Stromal cell of bone marrow (primary cell): ENCODE results near the gene EGFR.
A peak's percentile ranks its signal among the peaks of the same experiment; 100 is the strongest.

Source experiments
- DNase-seq: peaks from one replicate; pipeline ENCODE4 v3.0.0-alpha.2; 2012; ENCODE audit warnings: low read depth

EGFR gene

DNA sequence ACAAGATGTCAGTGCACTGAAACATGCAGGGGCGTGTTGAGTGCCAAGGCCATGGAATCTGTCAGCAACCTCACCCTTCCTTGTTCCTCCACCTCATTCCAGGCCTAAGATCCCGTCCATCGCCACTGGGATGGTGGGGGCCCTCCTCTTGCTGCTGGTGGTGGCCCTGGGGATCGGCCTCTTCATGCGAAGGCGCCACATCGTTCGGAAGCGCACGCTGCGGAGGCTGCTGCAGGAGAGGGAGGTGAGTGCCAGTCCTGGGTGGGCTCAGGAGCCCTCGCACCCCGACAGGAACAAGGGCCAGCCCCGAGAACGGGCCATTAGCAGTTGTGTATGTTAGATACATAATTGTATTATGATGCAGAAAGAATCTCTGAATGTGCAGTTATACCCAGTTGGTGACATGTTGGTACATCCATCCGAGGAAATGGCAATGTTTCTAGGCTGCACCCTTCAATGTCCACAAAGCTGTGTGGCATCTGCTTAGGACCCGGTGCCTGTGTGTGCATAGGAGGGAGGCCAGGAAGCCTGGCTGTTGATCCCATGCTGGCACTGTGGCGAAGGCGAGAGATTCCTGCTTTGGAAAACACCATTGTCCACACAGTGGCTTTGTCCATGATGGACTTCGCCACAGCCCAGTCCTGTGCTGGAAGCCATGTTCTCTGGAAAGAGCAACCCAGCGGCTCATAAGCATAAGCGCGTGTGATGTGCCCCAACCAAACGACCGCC, 154.2 kb downstream of the EGFR start:
- no peak for DNase-seq

DNA sequence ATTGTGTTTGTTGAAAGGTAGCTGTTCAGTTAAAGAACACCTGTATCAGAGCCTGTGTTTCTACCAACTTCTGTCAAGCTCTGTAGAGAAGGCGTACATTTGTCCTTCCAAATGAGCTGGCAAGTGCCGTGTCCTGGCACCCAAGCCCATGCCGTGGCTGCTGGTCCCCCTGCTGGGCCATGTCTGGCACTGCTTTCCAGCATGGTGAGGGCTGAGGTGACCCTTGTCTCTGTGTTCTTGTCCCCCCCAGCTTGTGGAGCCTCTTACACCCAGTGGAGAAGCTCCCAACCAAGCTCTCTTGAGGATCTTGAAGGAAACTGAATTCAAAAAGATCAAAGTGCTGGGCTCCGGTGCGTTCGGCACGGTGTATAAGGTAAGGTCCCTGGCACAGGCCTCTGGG, 154.9 kb downstream of the EGFR start:
- DNase-seq = no peak

DNA sequence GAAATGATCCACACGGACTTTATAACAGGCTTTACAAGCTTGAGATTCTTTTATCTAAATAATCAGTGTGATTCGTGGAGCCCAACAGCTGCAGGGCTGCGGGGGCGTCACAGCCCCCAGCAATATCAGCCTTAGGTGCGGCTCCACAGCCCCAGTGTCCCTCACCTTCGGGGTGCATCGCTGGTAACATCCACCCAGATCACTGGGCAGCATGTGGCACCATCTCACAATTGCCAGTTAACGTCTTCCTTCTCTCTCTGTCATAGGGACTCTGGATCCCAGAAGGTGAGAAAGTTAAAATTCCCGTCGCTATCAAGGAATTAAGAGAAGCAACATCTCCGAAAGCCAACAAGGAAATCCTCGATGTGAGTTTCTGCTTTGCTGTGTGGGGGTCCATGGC, 155.6 kb downstream of the EGFR start:
- no peak for DNase-seq

DNA sequence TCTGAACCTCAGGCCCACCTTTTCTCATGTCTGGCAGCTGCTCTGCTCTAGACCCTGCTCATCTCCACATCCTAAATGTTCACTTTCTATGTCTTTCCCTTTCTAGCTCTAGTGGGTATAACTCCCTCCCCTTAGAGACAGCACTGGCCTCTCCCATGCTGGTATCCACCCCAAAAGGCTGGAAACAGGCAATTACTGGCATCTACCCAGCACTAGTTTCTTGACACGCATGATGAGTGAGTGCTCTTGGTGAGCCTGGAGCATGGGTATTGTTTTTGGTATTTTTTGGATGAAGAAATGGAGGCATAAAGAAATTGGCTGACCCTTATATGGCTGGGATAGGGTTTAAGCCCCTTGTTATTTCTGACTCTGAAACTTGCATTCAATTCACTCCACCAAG, 156.0 kb downstream of the EGFR start:
- no peak for DNase-seq

DNA sequence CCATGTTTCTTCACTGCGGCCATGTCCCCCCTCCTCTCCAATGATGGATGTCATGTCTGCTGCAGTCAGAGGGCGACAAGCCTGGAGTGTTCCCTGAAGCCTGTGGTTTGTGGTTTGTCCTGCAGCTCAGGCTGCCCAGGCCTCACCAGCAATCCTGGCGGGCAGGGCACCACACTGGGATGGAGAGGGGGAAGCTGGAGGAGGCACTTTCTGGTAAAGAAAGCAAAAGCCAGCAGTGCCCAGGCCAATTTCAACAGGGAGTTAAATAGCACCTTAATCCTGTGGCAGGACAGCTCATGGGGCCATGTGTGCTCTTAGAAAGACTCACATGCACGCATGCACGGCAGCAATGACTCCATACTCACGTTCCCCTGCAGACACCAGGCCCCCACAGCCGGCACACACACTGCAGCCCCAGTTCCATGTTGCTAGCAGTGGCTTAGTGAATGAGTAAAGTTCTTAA, 158.3 kb downstream of the EGFR start:
- DNase-seq = peak; percentile 36

DNA sequence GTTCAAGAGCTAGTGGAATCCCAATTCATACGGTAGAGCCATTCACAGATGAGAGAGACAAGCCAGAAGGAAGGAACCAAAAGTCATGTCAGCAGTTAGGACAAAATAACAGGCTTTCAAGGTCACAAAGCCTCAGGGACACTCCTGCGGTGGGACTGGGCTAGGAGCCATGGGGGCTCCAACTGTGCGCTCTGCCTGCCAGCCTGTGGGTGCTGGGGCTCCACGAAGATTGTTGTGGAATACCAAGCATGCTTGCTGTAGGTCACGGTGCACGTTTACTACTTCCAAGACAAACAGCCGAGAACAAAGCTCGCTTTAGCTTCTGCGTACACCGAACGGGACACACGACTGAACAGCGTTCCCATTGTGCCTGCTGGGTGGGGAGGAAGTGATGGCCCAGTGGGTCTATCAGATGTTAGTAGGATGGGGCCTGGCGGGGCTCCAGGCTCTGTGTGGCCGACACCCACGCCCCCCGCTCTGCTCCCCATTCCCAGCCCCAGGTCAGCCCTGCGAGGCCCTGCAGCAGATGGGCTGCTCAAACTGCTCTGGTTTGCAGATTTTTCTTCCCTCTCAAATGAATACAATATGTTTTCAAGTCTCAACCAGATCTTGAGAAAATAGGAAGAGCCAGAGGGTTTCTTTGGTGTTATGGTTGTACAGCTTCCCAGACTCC, 158.9 kb downstream of the EGFR start:
- peak; percentile 39 for DNase-seq

DNA sequence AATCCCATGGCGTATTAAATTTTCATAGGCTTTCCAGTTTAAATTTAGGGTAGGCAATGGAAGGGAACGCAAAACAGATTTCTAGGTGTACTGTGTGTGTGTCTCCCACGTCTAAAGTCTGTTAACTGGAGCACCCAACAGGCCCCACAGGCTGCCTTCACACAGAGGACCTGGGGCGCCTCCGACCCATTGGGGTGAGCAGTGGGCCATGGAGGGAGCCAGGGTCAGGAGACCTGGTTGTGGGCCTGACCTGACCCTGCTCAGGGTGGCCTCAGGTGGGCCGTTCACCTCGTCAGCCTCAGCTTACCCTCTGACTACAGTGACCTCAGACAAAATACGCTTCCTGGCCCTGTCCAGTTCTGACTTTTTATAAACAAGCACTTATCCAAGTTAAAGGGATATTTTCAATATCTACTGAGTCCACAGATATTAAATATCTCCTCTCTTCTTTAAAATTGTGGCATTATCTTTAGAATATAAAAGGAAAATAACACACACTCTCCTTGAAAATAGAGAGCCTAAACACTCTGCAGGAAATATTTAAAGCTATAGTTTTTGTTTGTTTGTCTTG, 159.6 kb downstream of the EGFR start:
- no peak for DNase-seq

DNA sequence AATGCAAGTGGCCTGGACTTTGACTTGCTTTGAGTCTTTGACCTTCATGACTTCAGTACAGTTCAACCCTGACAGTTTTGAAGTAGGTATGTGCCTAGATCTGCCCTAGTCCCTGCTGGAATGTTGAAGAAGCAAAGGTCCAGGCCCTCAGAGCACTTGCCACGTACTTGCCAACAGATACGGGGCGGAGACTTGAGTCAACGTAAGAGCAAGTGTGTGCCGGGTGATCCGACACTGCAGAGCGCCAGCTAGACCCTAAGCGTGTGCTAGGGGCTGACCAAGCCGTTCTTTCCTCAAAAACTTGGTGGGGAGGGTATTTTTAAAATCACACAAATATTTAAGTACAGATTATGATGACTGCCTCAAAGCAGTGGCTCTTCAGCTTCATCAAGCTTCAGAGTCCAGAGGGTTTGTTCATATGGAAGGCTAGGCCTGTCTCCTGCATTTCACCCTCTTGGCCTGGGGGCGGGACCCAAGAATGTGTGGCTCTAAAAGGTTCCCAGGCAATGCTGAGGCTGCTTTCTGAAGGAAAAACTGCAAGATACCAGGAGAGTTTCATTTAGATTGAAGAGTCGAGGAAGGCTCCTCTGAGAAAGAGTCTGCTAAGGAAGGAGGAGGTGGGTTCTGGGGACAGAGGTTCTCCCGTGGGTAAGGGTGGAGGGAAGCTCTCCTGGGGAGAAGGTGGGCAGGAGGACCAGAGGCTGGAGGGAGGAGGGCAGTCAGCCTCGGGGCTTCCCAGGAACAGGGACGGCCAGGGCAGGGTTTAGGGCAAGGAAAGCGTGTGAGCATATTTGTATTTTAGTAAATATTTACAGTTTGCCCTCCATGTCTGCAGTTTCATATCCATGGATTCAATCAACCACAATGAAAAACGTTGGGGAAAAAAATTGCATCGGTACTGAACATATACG, 160.3 kb downstream of the EGFR start:
- DNase-seq = no peak

DNA sequence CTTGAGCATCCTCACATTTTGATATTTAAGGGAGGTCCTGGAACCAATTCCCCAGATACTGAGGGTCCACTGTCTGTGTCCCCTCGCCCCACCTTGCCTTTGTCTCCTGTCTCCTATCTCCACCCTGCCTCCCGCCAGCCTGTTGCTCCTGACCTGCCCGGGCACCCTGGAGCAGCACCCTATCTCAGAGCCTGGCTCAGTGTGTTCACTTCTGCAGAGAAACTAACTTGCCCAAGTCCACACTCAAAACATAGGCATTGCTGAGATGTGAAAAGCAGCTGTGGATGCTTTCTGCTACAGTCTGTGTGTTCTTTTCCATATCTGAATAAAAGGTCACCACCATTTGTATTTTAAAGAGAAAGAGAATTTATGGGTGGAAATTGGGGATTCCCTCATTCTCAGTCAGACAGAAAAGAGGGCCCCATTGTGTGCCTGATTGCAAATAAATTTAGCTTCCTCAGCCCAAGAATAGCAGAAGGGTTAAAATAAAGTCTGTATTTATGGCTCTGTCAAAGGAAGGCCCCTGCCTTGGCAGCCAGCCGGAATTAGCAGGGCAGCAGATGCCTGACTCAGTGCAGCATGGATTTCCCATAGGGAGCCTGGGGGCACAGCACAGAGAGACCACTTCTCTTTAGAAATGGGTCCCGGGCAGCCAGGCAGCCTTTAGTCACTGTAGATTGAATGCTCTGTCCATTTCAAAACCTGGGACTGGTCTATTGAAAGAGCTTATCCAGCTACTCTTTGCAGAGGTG, 161.3 kb downstream of the EGFR start:
- no peak for DNase-seq

DNA sequence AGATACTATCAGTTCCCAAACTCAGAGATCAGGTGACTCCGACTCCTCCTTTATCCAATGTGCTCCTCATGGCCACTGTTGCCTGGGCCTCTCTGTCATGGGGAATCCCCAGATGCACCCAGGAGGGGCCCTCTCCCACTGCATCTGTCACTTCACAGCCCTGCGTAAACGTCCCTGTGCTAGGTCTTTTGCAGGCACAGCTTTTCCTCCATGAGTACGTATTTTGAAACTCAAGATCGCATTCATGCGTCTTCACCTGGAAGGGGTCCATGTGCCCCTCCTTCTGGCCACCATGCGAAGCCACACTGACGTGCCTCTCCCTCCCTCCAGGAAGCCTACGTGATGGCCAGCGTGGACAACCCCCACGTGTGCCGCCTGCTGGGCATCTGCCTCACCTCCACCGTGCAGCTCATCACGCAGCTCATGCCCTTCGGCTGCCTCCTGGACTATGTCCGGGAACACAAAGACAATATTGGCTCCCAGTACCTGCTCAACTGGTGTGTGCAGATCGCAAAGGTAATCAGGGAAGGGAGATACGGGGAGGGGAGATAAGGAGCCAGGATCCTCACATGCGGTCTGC, 162.2 kb downstream of the EGFR start:
- no peak for DNase-seq

DNA sequence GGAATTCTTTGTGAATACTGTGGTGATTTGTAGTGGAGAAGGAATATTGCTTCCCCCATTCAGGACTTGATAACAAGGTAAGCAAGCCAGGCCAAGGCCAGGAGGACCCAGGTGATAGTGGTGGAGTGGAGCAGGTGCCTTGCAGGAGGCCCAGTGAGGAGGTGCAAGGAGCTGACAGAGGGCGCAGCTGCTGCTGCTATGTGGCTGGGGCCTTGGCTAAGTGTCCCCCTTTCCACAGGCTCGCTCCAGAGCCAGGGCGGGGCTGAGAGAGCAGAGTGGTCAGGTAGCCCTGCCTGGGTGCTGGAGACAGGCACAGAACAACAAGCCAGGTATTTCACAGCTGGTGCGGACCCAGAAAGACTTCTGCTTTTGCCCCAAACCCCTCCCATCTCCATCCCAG, 162.9 kb downstream of the EGFR start:
- DNase-seq = no peak

DNA sequence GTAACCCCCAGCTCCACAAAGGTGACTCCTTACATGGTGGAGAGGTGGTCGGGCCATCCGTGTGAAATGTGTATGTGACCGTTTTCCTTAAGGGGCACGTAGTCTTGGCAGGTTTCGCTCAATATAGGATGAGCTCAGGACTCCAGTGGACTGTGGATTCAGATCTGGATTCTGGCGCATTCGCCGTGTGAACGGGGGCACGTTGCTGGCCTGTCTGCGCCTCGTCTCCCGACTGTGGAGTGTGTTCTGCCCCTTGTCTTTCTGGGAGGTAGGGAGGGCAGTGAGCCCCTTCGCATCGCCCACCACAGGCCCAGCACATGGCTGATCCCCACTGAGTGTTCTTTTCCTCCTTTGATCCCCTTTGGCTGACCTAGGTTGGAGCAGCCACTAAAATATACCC, 165.1 kb downstream of the EGFR start:
- no peak for DNase-seq

DNA sequence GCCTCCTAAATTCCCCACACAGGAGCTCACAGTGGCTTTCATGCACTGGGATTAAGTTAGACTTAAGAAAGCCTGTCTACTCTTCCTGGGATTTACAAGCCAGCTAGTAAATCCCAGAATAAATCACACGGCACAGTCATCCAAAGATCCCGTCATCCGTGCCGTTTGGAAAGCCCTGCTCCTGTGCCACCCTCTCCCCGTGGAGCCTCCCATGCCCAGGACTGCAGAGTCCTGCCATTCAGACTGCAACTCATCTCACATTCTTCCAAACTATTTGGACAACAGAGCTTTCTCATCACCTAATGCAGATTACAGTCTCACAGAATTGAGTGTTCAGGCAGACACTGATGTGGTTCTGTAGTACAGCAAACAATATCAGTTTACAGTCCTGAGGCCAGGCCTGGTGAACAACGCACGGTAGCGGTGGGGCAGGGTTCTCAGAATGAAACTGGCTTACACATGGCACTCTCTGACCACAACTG, 166.5 kb downstream of the EGFR start:
- no peak for DNase-seq

DNA sequence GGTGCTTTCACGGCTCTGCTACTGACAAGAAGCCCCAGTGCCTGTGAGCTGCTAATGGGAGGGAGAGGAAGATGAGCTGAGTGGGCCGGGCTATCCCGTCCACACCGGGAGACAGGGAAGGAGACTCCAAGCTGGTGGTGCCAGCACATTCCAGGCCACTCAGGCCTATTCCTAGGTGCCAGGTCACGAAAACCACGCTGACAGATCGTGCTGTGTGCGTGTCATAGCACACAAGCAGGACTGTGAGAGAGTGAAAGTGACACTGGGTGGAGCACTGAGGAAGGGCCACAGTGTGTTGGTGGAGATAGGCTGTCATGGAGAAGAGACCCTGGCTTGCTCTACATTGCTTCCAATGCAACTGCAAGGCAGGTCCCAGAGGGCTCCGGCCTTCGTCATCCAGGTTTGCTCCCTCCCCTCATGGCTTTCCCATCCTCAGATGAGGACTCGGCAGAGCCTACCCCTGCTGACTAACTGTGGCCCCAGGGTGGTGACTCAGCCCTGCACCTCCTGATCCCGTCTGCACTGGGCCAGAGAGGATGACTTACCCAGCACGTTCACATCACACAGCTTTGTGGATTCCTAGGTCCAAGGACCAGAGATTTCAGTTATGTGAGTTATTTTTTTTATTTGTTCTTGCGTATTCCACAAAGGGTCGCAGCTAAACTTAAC, 167.3 kb downstream of the EGFR start:
- peak; percentile 93 for DNase-seq

DNA sequence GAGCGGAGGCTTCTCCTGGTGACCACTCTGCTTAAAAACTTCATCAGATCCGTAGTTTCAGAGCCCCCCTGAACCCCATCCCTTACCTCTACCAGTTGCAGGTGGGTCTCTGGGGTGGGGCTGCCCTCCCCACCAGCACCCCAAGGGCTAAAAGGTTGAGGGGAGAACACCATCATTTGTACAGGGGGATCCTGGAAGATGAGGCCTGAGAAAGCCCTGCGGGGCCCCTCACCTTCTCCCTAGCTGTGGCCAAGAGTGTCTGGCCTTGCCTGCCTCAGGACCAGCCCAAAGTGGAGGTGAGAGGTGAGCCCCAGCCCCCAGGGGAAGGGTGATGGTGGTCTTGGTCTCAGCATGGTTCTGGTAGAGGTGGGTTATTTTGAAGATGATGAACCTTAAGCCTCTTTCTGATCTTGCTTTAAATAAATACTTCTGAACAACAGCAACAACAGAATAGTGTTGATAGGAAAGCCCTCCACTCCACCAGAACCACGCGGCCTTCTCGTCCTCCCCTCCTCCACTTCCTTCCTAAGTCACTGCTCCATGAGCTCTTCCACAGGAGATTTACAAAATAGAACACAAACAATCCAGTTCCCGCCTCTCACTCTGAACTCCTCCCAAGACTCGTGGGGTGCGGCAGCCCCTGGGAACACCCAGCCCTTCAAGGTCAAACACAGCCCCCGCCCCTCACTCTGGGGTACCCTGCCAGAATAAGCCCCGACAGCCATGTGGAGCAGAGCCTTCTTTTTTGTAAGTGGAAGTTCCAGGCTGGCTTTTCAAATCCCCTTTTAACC, 169.1 kb downstream of the EGFR start:
- no peak for DNase-seq

DNA sequence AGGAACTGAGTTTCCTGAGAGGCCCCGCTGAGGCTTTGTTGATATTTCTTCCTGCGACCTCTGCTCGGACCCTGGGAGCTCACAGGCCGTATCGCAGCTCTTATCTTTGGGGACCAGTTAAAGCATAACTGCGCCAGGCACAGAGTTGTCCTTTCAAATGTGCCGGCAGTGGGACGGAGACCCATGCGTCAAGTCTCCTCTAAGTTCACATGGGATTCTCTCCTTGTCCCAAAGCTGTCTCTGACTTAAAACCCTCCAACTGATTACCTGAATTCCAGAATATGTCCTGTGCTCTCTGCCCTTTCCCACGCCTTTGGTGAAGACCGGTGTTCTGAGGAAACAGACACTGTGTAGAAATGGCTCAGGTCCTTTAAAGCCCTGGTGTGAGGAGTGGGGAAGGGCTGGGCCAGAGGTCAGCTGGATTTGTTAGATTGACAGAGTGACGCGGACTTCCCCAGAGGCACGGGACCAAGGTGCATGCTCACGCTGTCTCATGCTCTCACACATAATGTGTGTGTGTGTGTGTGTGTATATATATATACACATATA, 169.8 kb downstream of the EGFR start:
- DNase-seq = no peak

DNA sequence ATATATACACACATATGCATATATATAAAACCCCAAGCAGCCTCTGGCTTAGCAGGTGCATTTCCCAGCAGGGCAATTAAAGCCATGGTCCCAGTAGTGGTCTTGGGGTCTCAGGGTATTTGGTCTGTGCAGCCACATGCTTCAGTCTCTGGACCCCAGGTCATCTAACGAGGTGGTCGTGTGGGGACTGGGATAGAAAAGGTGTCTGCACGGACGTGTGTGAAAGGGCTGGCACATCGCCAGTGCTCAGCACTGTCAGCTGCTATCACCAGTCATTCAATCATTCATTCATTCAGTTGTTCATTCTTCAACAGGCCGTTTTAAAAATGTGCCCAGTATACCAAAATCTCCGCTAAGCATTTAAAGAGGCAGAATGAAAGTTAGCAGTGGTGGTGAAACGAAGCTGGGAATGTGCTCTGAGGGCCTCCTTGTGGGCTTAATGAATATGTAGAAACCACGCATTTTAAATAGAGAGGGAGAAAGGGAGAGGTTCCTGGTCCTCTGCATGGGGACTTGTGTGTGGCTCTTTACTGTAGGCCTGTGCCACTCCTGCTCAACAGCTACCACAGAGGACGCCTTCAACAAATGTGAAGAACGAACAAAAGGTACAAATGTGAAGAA, 170.4 kb downstream of the EGFR start:
- DNase-seq = no peak

DNA sequence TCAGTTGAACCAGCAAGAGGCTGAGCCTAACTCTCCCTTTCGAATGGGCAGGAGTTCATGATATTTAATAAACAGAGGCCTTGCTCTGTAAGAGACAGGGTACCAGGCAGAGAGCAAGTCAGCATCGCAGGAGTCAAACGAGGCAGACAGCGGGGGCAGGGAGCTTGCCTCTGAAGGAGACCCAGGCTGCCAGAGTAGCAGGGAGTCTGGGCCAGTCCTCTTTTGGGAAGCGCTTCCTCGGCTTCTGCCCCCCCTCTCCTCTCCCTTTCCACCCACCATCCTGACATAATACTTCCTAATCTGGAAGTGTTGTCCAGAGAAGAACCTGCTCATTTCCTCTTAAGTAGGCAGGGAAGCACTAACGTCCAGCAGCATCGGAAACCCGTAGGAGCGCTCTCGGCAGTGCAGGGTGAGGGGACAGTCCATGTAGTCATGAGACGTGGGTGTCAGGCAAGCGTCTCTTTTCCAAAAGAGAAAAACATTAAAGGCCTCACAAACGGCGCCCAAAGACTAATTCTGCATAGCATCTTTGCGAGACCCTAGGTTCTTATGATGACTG, 171.1 kb downstream of the EGFR start:
- DNase-seq = no peak
